ENCODE measurements around the gene SLC16A10. TPM values are rescaled to one million over a fixed set of nuclear protein-coding genes. Genes with fewer than 3 reads are reported as not detected.
"Not testable (repeated sequence)": the region's sequence is repeated elsewhere in the genome, so short reads cannot be mapped to it uniquely, and the experiment has no call there.

The SLC16A10 gene
- total RNA-seq, 2 experiments from 2014 or later: 6.2 to 7.0 TPM

GRCh38 chr6:111190637-111191036 lies 103.3 kb downstream of the SLC16A10 start:
- no peak overlapping the region for H3K4me3 Mint-ChIP-seq
- H3K9me3 Mint-ChIP-seq (ENCODE audit: low read depth): no peaks in the 10 kb centered on the region
- no peak overlapping the region for H3K27ac Mint-ChIP-seq
- ATAC-seq (no peak), DNase-seq (no peak)
- CTCF ChIA-PET: interaction anchor here (0.6 kb wide), 1 partner anchor 205 kb away, joined by 3 read pairs; no protein-coding TSS in a partner anchor
- H3K36me3 Mint-ChIP-seq (ENCODE audit: low read depth): peaks cover 7% of the 10 kb centered on the region
- POLR2A ChIA-PET: no interaction called here
- no peaks in the 10 kb centered on the region for H3K27me3 Mint-ChIP-seq
- intact Hi-C loops (cut with DNase I, micrococcal nuclease): no loop called here
- no peaks in the 10 kb centered on the region for H3K4me1 Mint-ChIP-seq

DNA sequence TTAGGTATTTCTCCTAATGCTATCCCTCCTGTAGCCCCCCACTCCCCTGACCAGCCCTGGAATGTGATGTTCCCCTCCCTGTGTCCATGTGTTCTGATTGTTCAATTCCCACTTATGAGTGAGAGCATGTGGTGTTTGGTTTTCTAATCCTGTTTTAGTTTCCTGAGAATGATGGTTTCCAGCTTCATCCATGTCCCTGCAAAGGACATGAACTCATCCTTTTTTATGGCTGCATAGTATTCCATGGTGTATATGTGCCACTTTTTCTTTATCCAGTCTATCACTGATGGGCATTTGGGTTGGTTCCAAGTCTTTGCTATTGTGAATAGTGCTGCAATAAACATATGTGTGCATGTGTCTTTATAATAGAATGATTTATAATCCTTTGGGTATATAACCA lies 103.8 kb downstream of the SLC16A10 start:
- not testable (repeated sequence) for DNase-seq

GRCh38 chr6:111192911-111193555 lies 105.7 kb downstream of the SLC16A10 start:
- H3K4me3 Mint-ChIP-seq: no peak overlapping the region
- H3K27me3 Mint-ChIP-seq: no peaks in the 10 kb centered on the region
- H3K36me3 Mint-ChIP-seq (ENCODE audit: low read depth): peaks cover 8% of the 10 kb centered on the region
- H3K4me1 Mint-ChIP-seq: no peaks in the 10 kb centered on the region
- H3K9me3 Mint-ChIP-seq (ENCODE audit: low read depth): no peaks in the 10 kb centered on the region
- ChIA-PET CTCF (interaction anchor here (0.7 to 1.0 kb wide), 2 partner anchors 10 to 16 kb away, joined by 3 to 5 read pairs; no protein-coding TSS in a partner anchor), POLR2A (no interaction called here)
- ATAC-seq (no peak), DNase-seq (no peak)
- intact Hi-C loops (cut with DNase I, micrococcal nuclease): no loop called here
- no peak overlapping the region for H3K27ac Mint-ChIP-seq

More for the DNA sequence above, 103.8 kb downstream of the SLC16A10 start:
- H3K9me3 Mint-ChIP-seq (ENCODE audit: low read depth); H3K27me3 Mint-ChIP-seq; H3K27ac Mint-ChIP-seq; ATAC-seq; CTCF ChIA-PET; POLR2A ChIA-PET; H3K36me3 Mint-ChIP-seq (ENCODE audit: low read depth); H3K4me1 Mint-ChIP-seq; intact Hi-C loops (cut with DNase I, micrococcal nuclease); H3K4me3 Mint-ChIP-seq: not testable (repeated sequence)

DNA sequence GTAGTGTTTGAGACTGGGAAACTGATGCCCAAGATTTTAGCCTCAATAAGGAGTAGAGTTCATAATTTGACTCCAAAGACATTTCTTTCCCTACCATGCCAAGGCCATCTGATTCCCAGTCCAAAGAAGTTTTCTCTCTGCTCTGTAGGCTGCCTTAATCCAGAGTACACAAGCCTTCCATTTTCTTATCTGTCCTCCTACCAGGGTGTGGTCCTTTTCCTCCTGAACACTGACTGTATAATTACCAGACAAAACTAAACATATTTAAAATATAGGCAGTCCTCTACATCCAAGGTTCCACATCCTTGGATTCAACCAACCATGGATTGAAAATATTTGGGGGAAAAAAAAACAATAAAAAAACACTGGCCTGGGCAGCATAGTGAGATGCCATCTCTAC lies 108.4 kb downstream of the SLC16A10 start:
- ChIA-PET CTCF (interaction anchor here (0.6 kb wide), 1 partner anchor 743 kb away, joined by 3 read pairs; no protein-coding TSS in a partner anchor), POLR2A (no interaction called here)
- H3K36me3 Mint-ChIP-seq (ENCODE audit: low read depth): peaks cover 4% of the 10 kb centered on the region
- H3K27ac Mint-ChIP-seq: no peak overlapping the region
- peaks cover 11% of the 10 kb centered on the region for H3K4me1 Mint-ChIP-seq
- no peaks in the 10 kb centered on the region for H3K27me3 Mint-ChIP-seq
- no peaks in the 10 kb centered on the region for H3K9me3 Mint-ChIP-seq (ENCODE audit: low read depth)
- no peak for DNase-seq
- intact Hi-C loops (cut with DNase I, micrococcal nuclease): no loop called here
- no peak for ATAC-seq
- H3K4me3 Mint-ChIP-seq: no peak overlapping the region

- DNase-seq: no peak
- H3K4me1 Mint-ChIP-seq: peaks cover 21% of the 10 kb centered on the region
- ChIA-PET CTCF (interaction anchor here (1.4 kb wide), 1 partner anchor 141 kb away, joined by 5 read pairs; no protein-coding TSS in a partner anchor), POLR2A (no interaction called here)
- no peak overlapping the region for H3K27ac Mint-ChIP-seq
- ATAC-seq: no peak
- H3K36me3 Mint-ChIP-seq (ENCODE audit: low read depth): peaks cover 2% of the 10 kb centered on the region
- no peaks in the 10 kb centered on the region for H3K27me3 Mint-ChIP-seq
- H3K9me3 Mint-ChIP-seq (ENCODE audit: low read depth): no peaks in the 10 kb centered on the region
- intact Hi-C loops (cut with DNase I, micrococcal nuclease): no loop called here
- no peak overlapping the region for H3K4me3 Mint-ChIP-seq
Measured at GRCh38 chr6:111198841-111199240, 111.5 kb downstream of the SLC16A10 start.

DNA sequence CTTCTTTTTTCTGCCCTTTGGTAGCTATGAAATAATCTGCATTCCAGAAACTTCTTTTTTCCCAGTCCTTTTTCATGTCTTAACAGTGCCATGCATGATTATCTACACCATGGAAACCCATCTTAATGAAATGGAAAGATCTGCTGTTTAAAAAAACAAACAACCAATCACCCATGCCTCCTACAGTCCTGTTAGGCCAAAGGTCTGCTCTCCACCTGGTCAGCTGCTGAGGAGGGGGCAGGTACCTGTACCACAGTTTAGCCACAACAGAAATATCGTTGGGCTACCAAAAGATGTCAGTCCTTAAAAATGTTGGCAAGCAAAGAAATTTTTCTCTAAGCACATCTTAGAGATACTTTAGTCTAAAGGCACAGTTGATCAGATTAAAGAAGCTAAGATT lies 112.6 kb downstream of the SLC16A10 start:
- Mint-ChIP-seq H3K27me3 (no peaks in the 10 kb centered on the region), H3K27ac (peak overlapping the region; percentile 14)

DNA sequence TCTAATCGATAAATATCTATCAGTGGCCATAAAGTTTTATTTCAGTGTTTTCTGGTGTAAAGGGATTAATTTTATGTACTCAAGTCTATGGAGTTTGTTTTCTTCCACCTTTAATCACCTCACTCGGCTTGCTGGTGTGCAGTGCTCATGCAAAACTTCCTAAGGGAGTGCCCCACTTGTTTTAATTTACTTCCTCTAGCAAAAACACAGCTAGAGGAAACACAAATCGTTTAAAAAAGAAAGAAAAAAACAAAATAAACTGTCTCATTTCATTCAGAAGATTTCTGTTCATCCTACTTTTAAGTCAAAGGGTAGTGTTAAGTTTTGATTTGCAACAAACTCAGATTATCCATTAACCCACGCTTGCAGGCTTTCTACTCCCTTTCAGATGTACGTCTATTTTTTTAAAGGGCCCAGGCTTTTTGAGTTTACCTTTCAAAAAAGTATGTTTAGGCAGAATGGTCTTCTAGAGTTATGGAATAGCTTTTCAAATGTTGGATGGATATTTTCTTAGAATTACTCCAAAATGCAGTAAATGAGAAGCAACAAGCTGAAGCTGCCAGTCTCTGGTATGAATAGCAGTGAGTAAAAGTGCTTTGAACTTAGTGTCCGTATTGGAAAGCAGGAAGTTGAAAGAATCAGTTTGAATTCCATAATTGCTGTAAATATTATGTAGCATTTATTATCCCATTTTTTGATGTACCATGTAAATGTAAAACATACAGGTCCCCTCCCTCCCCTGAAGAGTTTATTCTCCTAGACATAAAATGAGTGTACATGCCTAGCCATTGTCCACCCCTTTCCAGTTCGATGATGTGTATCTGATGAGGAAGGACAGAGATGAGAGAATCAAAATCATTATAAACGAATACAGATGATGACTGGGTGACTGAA lies 113.3 kb downstream of the SLC16A10 start:
- no peaks in the 10 kb centered on the region for H3K9me3 Mint-ChIP-seq (ENCODE audit: low read depth)
- DNase-seq (no peak), ATAC-seq (no peak)
- no peaks in the 10 kb centered on the region for H3K27me3 Mint-ChIP-seq
- CTCF ChIA-PET: interaction anchor here (0.6 to 1.8 kb wide), 8 partner anchors 9 to 196 kb away, joined by 3 to 11 read pairs (median 4); no protein-coding TSS in a partner anchor
- intact Hi-C loops (cut with DNase I, micrococcal nuclease): no loop called here
- H3K4me1 Mint-ChIP-seq: peaks cover 21% of the 10 kb centered on the region
- peaks cover 2% of the 10 kb centered on the region for H3K36me3 Mint-ChIP-seq (ENCODE audit: low read depth)
- H3K27ac Mint-ChIP-seq: peak overlapping the region; percentile 14
- H3K4me3 Mint-ChIP-seq: no peak overlapping the region
- POLR2A ChIA-PET: no interaction called here

More for the DNA sequence above, 112.6 kb downstream of the SLC16A10 start:
- peaks cover 2% of the 10 kb centered on the region for H3K36me3 Mint-ChIP-seq (ENCODE audit: low read depth)
- ChIA-PET CTCF (interaction anchor here (0.6 to 1.8 kb wide), 8 partner anchors 10 to 196 kb away, joined by 3 to 11 read pairs (median 4); no protein-coding TSS in a partner anchor), POLR2A (no interaction called here)
- intact Hi-C loops (cut with DNase I, micrococcal nuclease): no loop called here
- no peak for ATAC-seq
- H3K9me3 Mint-ChIP-seq (ENCODE audit: low read depth): no peaks in the 10 kb centered on the region
- H3K4me1 Mint-ChIP-seq: peaks cover 21% of the 10 kb centered on the region
- H3K4me3 Mint-ChIP-seq: no peak overlapping the region
- no peak for DNase-seq

DNA sequence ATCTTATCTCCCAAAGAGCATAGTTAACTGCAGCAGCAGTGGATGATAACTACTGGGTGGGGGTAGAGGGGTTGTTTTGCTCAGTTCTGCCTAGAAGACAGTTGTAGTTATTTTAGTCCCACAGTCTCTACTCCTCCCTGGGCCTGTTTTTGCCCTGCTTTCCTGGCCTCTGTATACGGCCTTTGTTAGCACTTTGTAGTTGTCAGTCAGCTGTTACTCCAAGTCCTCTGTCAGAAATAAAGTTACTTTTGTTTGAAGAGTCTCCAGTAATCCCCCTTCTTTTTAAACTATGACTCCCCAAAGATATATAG lies 113.9 kb downstream of the SLC16A10 start:
- H3K36me3 Mint-ChIP-seq (ENCODE audit: low read depth): peaks cover 2% of the 10 kb centered on the region
- DNase-seq: no peak
- ATAC-seq: no peak
- no peaks in the 10 kb centered on the region for H3K9me3 Mint-ChIP-seq (ENCODE audit: low read depth)
- no peaks in the 10 kb centered on the region for H3K27me3 Mint-ChIP-seq
- H3K27ac Mint-ChIP-seq: no peak overlapping the region
- intact Hi-C loops (cut with DNase I, micrococcal nuclease): no loop called here
- H3K4me1 Mint-ChIP-seq: peaks cover 21% of the 10 kb centered on the region
- no peak overlapping the region for H3K4me3 Mint-ChIP-seq
- ChIA-PET CTCF (interaction anchor here (1.1 to 1.8 kb wide), 3 partner anchors 9 to 190 kb away, joined by 5 to 11 read pairs (median 6); no protein-coding TSS in a partner anchor), POLR2A (interaction anchor here (1.0 kb wide), 1 partner anchor 23 kb away, joined by 3 read pairs; no protein-coding TSS in a partner anchor)

DNA sequence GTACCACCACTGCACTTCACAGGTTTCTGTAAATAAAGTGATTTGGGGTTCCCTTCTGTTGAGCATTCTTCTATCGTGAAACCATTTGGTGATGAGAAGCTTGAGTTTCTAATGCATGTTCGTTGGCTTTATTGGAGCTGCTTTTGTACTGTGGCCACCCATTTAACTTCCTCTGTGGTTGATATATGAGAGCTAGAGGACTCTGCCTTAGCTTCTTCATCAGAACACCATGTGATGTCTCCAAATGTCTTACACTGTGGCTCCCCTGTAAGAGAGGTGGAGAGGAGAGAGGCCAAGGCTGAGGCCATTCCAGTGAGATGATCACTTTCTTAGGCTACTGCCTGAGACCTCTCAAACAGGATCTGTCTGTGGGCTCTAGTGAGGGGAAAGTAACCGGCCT lies 114.5 kb downstream of the SLC16A10 start:
- ChIA-PET CTCF (interaction anchor here (1.1 kb wide), 1 partner anchor 9 kb away, joined by 6 read pairs; no protein-coding TSS in a partner anchor), POLR2A (interaction anchor here (1.0 kb wide), 1 partner anchor 24 kb away, joined by 3 read pairs; no protein-coding TSS in a partner anchor)
- Mint-ChIP-seq H3K27ac (no peak overlapping the region), H3K27me3 (no peaks in the 10 kb centered on the region), H3K36me3 (ENCODE audit: low read depth) (peaks cover 2% of the 10 kb centered on the region), H3K4me1 (peaks cover 21% of the 10 kb centered on the region), H3K9me3 (ENCODE audit: low read depth) (no peaks in the 10 kb centered on the region), H3K4me3 (no peak overlapping the region)
- no peak for DNase-seq
- ATAC-seq: no peak
- intact Hi-C loops (cut with DNase I, micrococcal nuclease): no loop called here

GRCh38 chr6:111203539-111203938 lies 116.2 kb downstream of the SLC16A10 start:
- H3K36me3 Mint-ChIP-seq (ENCODE audit: low read depth); H3K4me3 Mint-ChIP-seq; H3K27ac Mint-ChIP-seq; POLR2A ChIA-PET; H3K27me3 Mint-ChIP-seq; ATAC-seq; intact Hi-C loops (cut with DNase I, micrococcal nuclease); H3K9me3 Mint-ChIP-seq (ENCODE audit: low read depth); DNase-seq: not testable (repeated sequence)
- H3K4me1 Mint-ChIP-seq: peaks cover 21% of the 10 kb centered on the region
- CTCF ChIA-PET: interaction anchor here (0.6 kb wide), 1 partner anchor 209 kb away, joined by 3 read pairs; no protein-coding TSS in a partner anchor

DNA sequence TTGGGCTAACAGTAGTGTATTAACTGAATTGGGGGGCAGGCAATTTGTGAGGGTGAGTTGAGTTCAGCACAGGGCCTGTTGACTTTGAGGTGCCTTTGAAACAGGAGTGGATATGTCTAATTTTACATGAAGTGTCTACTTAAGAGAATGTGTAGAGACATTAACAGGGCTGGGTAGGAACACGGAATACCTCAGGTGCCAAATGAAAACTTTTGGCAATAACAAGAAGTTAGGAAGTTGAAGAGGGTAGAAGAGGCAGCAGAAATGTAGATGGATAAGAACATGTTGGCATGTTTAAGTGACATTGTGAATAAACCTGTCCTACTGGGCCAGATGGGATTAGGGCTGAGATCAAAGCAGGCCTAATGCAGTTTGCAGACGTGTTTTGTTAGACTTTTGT lies 117.0 kb downstream of the SLC16A10 start:
- DNase-seq (no peak), ATAC-seq (no peak)
- CTCF ChIA-PET: interaction anchor here (0.7 kb wide), 1 partner anchor 111 kb away, joined by 3 read pairs; no protein-coding TSS in a partner anchor
- Mint-ChIP-seq H3K27me3 (no peaks in the 10 kb centered on the region), H3K9me3 (ENCODE audit: low read depth) (no peaks in the 10 kb centered on the region), H3K27ac (no peak overlapping the region), H3K36me3 (ENCODE audit: low read depth) (no peaks in the 10 kb centered on the region), H3K4me1 (peaks cover 21% of the 10 kb centered on the region), H3K4me3 (no peak overlapping the region)
- POLR2A ChIA-PET: no interaction called here
- intact Hi-C loops (cut with DNase I, micrococcal nuclease): no loop called here
